K562 (cell line): ENCODE measurements around the gene CPED1. TPM values are rescaled to one million over a fixed set of nuclear protein-coding genes. Genes with fewer than 3 reads are reported as not detected.
A peak's percentile ranks its signal among the peaks of the same experiment; 100 is the strongest.

Experiments used
- ATAC-seq: fragments of 200-7000 bp; cut with Tn5 transposase; 3 replicates; pipeline ENCODE4 v1.9.1; 2020; ENCODE audit warnings: moderate library complexity
- BruUV-seq: library from RNA; stranded (reverse); fragments of 400-500 nt; replicated peaks from 2 replicates; lab custom pipeline; 2021; lab: Mats Ljungman, UMichigan
- CTCF ChIA-PET: fragments of 300-600 bp; formaldehyde crosslinking; extraction: SDS; loops from one replicate; lab custom pipeline; 2021; ENCODE audit warnings: low intra/inter-chr PET ratio; lab: Yijun Ruan, JAX
- POLR2A ChIA-PET: fragments of 300-600, 350-650 bp; sonication (Branson Sonifier 250); formaldehyde crosslinking; extraction: SDS; loops from one replicate; lab custom pipeline; 2021; ENCODE audit warnings: antibody characterized with exemption, inconsistent platforms; lab: Yijun Ruan, JAX
- DNase-seq, 4 experiments: peaks; one replicate each; pipeline versions ENCODE4 v3.0.0 to v3.0.0-alpha.2; 2011 to 2018; ENCODE audit warnings: low spot score in 3 of 4, mixed read lengths in 3 of 4; ENCODE audit errors: extremely low read depth in 1 of 4
- FAIRE-seq: peaks from 2 replicates; lab custom pipeline; 2011; peaks lifted over from hg19 to GRCh38; lab: Jason Lieb, UNC
- H2AFZ ChIP-seq: 2 replicates; pipeline ENCODE4 v1.6.0; 2011; ENCODE audit warnings: low read depth, low read length, control low read depth, inconsistent platforms
- H3K27ac ChIP-seq: fragments of 200-600 bp; 3 replicates; pipeline ENCODE4 v1.8.0; 2011; ENCODE audit warnings: low read depth, mild to moderate bottlenecking, control low read depth, inconsistent platforms, low read length, moderate library complexity, mixed read lengths; ENCODE audit errors: extremely low read depth
- H3K27me3 ChIP-seq, 2 experiments: fragments of 300-600 bp in 1 of 2; 2 replicates in 1 of 2; 3 replicates in 1 of 2; pipeline versions ENCODE4 v1.6.0 to v1.8.0; 2011; ENCODE audit warnings: inconsistent platforms in 2 of 2, low read length in 2 of 2, mild to moderate bottlenecking in 1 of 2, mixed read lengths in 1 of 2, moderate library complexity in 1 of 2; ENCODE audit not compliant: control insufficient read depth in 2 of 2, insufficient read depth in 2 of 2
- H3K36me3 ChIP-seq: fragments of 300-600 bp; 3 replicates; pipeline ENCODE4 v1.8.0; 2011; ENCODE audit warnings: mild to moderate bottlenecking, low read length, inconsistent platforms; ENCODE audit not compliant: control insufficient read depth, insufficient read depth
- H3K4me1 ChIP-seq, 2 experiments: fragments of 200-600 bp in 1 of 2; replicated peaks in 1 of 2; 2 replicates in 1 of 2; 3 replicates in 1 of 2; pipeline versions ENCODE4 v1.5.1 to v1.8.0; 2011; ENCODE audit warnings: inconsistent platforms in 2 of 2, low read length in 2 of 2, mild to moderate bottlenecking in 1 of 2, mixed read lengths in 1 of 2, moderate library complexity in 1 of 2; ENCODE audit not compliant: control insufficient read depth in 2 of 2, insufficient read depth in 2 of 2
- H3K4me2 ChIP-seq: 2 replicates; pipeline ENCODE4 v1.6.1; 2011; ENCODE audit warnings: low read length, control low read depth, inconsistent platforms, mixed read lengths; ENCODE audit not compliant: insufficient read depth
- H3K4me3 ChIP-seq: fragments of 200-600 bp; sonication (generic), shearing (Covaris generic); 2 replicates; pipeline ENCODE4 v1.5.1; 2016; ENCODE audit warnings: control low read depth, inconsistent platforms
- H3K79me2 ChIP-seq: fragments of 200-600 bp; 3 replicates; pipeline ENCODE4 v1.8.0; 2011; ENCODE audit warnings: low read length, inconsistent platforms; ENCODE audit not compliant: control insufficient read depth, insufficient read depth
- H3K9ac ChIP-seq, 2 experiments: 2 replicates each; pipeline versions ENCODE4 v1.6.0 to v1.6.1; 2011; ENCODE audit warnings: low read depth in 2 of 2, low read length in 2 of 2, control low read depth in 1 of 2, inconsistent platforms in 1 of 2, mild to moderate bottlenecking in 1 of 2, mixed read lengths in 1 of 2; ENCODE audit not compliant: insufficient read depth in 1 of 2
- H3K9me1 ChIP-seq: one replicate; pipeline ENCODE4 v1.6.0; 2011; ENCODE audit warnings: inconsistent platforms, mild to moderate bottlenecking, low read length, moderate library complexity; ENCODE audit not compliant: control insufficient read depth, insufficient read depth
- H3K9me3 ChIP-seq: replicated peaks from 2 replicates; pipeline ENCODE4 v1.5.1; 2011; ENCODE audit warnings: low read depth, low read length, inconsistent platforms; ENCODE audit not compliant: control insufficient read depth, insufficient read depth
- H4K20me1 ChIP-seq: replicated peaks from 2 replicates; pipeline ENCODE4 v1.6.1; 2011; ENCODE audit warnings: low read length, inconsistent platforms, mixed read lengths; ENCODE audit not compliant: control insufficient read depth, insufficient read depth
- HOXB6 ChIP-seq: fragments of 250-450 bp; sonication (Bioruptor Pico); IDR thresholded peaks from 2 replicates; pipeline ENCODE4 v1.5.1; 2022; ENCODE audit warnings: mild to moderate bottlenecking, borderline replicate concordance
- NONO ChIP-seq, 2 experiments: fragments of 200-400 bp in 1 of 2; fragments of 450-650 bp in 1 of 2; formaldehyde crosslinking in 1 of 2; IDR thresholded peaks; 2 replicates each; pipeline ENCODE4 v1.6.1; 2017; ENCODE audit warnings: low read depth in 2 of 2, mild to moderate bottlenecking in 2 of 2, moderate library complexity in 2 of 2, low read length in 1 of 2
- POLR2A ChIP-seq: fragments of 450-650 bp; conservative IDR thresholded peaks from 2 replicates; pipeline ENCODE4 v1.6.1; 2016
- POLR2G ChIP-seq: fragments of 200-400 bp; formaldehyde crosslinking; IDR thresholded peaks from 2 replicates; pipeline ENCODE4 v1.6.1; 2017; ENCODE audit warnings: low read depth, mild to moderate bottlenecking, antibody characterized with exemption, low read length, moderate library complexity
- RBM22 ChIP-seq: fragments of 200-400 bp; formaldehyde crosslinking; IDR thresholded peaks from 2 replicates; pipeline ENCODE4 v1.6.1; 2018; ENCODE audit warnings: low read length, low read depth; ENCODE audit not compliant: poor library complexity, severe bottlenecking
- RUNX1 ChIP-seq: sonication (generic); IDR thresholded peaks from 2 replicates; pipeline ENCODE4 v1.6.1; 2016; ENCODE audit warnings: antibody characterized with exemption, low read depth
- YBX1 ChIP-seq: fragments of 450-650 bp; IDR thresholded peaks from 2 replicates; pipeline ENCODE4 v1.7.1; 2016; ENCODE audit warnings: mild to moderate bottlenecking
- WGBS: fragments of 100-300 bp; shearing (Covaris generic); methylation state at CpG from one replicate; pipeline ENCODE4 v1.1.6; 2016; ENCODE audit warnings: low coverage, mixed read lengths; ENCODE audit not compliant: insufficient coverage; ENCODE audit errors: missing lambda C conversion rate; 5-methylcytosine and 5-hydroxymethylcytosine counted together
- in situ Hi-C: fragments of 300-500 bp; cut with MboI; formaldehyde crosslinking; loops from 4 replicates; pipeline ENCODE4 v1.15.0; 2018; ENCODE audit warnings: inconsistent platforms, mixed read lengths
- intact Hi-C: fragments of 100-400 bp; cut with micrococcal nuclease; formaldehyde crosslinking; loops from 2 replicates; pipeline ENCODE4 v1.14.2; 2022
- polyA plus RNA-seq, 8 experiments: library from polyadenylated mRNA; depleted of rRNA in 4 of 8; stranded (reverse) in 5 of 8; unstranded in 3 of 8; fragments of >200 nt; fragmentation: Nextera tagmentation in 2 of 8; fragmentation: Illumina TruSeq in 1 of 8; extraction: Ambion mirVana in 2 of 8; extraction: Trizol in 1 of 8; gene quantifications; 2 replicates each; pipeline versions ENCODE4 v1.2.1 to v1.2.3, GENCODE V29; 2011 to 2014; ENCODE audit warnings: inconsistent platforms in 1 of 8, missing spikeins in 1 of 8
- total RNA-seq, 7 experiments: library from RNA; depleted of rRNA in 6 of 7; stranded (reverse); fragments of >200 nt in 6 of 7; fragmentation: Illumina TruSeq in 2 of 7; extraction: Trizol in 2 of 7; gene quantifications; 2 replicates each; pipeline versions ENCODE4 v1.2.1 to v1.2.3, GENCODE V29; 2011 to 2021; ENCODE audit warnings: low replicate concordance in 1 of 7

The CPED1 gene
- total and polyA plus RNA-seq, 9 of the 15 experiments (the other 6 are each of a cell fraction or from before 2014, with no cell fraction given): 195 to 393 (median 290) TPM

DNA sequence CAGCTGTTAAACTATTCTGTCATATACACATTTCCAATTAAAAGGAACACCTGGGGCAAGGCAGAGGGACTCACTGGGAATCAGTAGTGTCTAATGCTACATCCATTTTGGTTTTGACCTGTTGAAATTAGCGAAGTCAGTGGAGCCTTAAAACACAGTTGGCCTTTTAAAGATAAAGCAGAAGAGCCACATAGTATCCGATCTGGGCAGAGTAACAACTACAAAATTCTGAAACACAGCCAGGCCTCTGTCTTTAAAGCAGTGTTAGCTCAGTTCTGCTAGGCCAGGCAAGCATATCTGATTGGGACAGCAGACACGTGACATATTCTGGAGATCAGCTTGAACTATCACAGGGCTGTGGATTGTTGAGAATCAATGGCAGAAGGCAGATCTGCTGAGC lies 222.7 kb downstream of the CPED1 start:
- TF ChIP-seq RBM22: peak; percentile 75
- TF ChIP-seq HOXB6 (CRISPR knock-in tag): no peak
- no peak for TF ChIP-seq NONO (IDR thresholded peaks at IDR 0.05; ENCODE audit: low read depth in 2 of 2, low read length in 1 of 2)
- TF ChIP-seq POLR2G: peak; percentile 56; the same call in 1 of the 2 replicates
- Histone ChIP-seq H3K4me3 (no peak overlapping the region), H4K20me1 (0 out of 2 replicates have a peak, but pooled peaks cover 7% of the 10 kb centered on the region), H3K4me1 (no peaks in the 10 kb centered on the region), H2AFZ (no peak overlapping the region), H3K36me3 (peaks cover 85% of the 10 kb centered on the region), H3K4me2 (no peak overlapping the region), H3K9ac (no peak overlapping the region), H3K9me1 (no peaks in the 10 kb centered on the region), H3K9me3 (no peaks in the 10 kb centered on the region), H3K27me3 (no peaks in the 10 kb centered on the region), H3K27ac (0 out of 3 replicates have a peak overlapping the region, but pooled peaks have one; percentile 3), H3K79me2 (peaks cover 52% of the 10 kb centered on the region)
- intact Hi-C loops (no loop called here), in situ Hi-C loops (no loop called here)
- ChIA-PET POLR2A (interaction anchor here (0.7 kb wide), 1 partner anchor 8 kb away, joined by 3 read pairs; no protein-coding TSS in a partner anchor), CTCF (no interaction called here)
- 50% methylated on average over 3 of the region's 3 CpGs for WGBS
- DNase-seq: no peak
- peak; percentile 33 for ATAC-seq
- no peak for FAIRE-seq
- BruUV-seq: no TSS peak

DNA sequence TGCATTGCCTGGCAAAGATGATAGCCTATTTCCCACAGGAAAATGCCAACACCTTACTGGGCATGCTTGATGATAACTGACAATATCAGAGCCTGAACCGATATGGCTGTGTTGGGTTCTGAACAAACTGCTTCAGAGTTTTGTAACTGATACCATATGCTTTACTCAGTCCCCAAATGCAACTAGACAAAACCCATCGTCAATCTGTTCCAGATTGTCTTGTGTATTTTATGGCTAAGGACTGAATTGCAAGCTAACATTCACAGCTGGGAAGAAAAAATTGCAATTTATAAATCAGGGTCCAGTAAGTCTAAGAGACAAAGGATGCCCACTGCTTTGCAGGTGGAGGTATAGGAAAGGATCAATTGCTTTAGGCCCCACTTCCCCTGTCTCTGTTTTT lies 223.5 kb downstream of the CPED1 start:
- no TSS peak for BruUV-seq
- intact Hi-C loops (no loop called here), in situ Hi-C loops (no loop called here)
- H2AFZ ChIP-seq: no peak overlapping the region
- no peak overlapping the region for H3K27ac ChIP-seq
- POLR2A ChIA-PET: interaction anchor here (0.7 kb wide), 1 partner anchor 9 kb away, joined by 3 read pairs; no protein-coding TSS in a partner anchor
- H3K36me3 ChIP-seq: peaks cover 85% of the 10 kb centered on the region
- peaks cover 54% of the 10 kb centered on the region for H3K79me2 ChIP-seq
- no peak overlapping the region for H3K4me3 ChIP-seq
- CTCF ChIA-PET: no interaction called here
- H3K9me1 ChIP-seq: no peaks in the 10 kb centered on the region
- H3K4me2 ChIP-seq: no peak overlapping the region
- 0 out of 2 replicates have a peak, but pooled peaks cover 7% of the 10 kb centered on the region for H4K20me1 ChIP-seq
- no peak overlapping the region for H3K9ac ChIP-seq
- no peaks in the 10 kb centered on the region for H3K27me3 ChIP-seq
- WGBS: 80% methylated on average over 2 of the region's 2 CpGs
- DNase-seq (no peak), FAIRE-seq (no peak), ATAC-seq (peak; percentile 18; the same call in 1 of the 3 replicates)
- TF ChIP-seq RBM22 (peak; percentile 67), YBX1 (no peak), POLR2G (peak; percentile 21; the same call in 1 of the 2 replicates), POLR2A (peak; percentile 38), RUNX1 (no peak)
- H3K9me3 ChIP-seq: no peaks in the 10 kb centered on the region
- H3K4me1 ChIP-seq: no peaks in the 10 kb centered on the region
